ENCODE results near the gene STAB2.
A peak's percentile ranks its signal among the peaks of the same experiment; 100 is the strongest.
"Not testable (repeated sequence)": the region's sequence is repeated elsewhere in the genome, so short reads cannot be mapped to it uniquely, and the experiment has no call there.

STAB2 gene

DNA sequence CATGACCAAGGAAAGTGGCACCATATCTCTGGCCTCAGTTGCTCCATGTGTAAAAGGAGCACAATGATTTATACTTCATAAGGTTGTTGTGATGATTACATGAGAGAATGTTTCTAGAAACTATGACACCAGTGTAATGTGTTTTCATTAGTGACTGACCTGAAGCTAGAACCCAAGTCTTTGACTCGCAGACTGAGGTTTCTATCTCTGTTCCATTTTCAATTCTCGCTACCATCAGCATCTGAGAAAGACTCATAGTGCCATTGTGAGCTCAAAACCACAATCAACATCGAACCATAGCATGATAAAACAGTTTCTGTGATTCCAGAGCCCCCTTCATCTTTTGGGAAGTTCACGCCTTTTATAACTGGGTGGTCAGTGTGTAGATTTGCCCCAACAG lies 53.8 kb downstream of the STAB2 start:
- in situ Hi-C loops (cut with HindIII; ENCODE audit: low pct_unique_long_range_greater_than_20kb, low sequenced_read_pairs), result no loop called here
- no peak for TF ChIP-seq JUND (IDR thresholded peaks at IDR 0.05; ENCODE audit: low read depth)
- no peak for DNase-seq (ENCODE audit: low read depth in 1 of 2, low spot score in 1 of 2)

DNA sequence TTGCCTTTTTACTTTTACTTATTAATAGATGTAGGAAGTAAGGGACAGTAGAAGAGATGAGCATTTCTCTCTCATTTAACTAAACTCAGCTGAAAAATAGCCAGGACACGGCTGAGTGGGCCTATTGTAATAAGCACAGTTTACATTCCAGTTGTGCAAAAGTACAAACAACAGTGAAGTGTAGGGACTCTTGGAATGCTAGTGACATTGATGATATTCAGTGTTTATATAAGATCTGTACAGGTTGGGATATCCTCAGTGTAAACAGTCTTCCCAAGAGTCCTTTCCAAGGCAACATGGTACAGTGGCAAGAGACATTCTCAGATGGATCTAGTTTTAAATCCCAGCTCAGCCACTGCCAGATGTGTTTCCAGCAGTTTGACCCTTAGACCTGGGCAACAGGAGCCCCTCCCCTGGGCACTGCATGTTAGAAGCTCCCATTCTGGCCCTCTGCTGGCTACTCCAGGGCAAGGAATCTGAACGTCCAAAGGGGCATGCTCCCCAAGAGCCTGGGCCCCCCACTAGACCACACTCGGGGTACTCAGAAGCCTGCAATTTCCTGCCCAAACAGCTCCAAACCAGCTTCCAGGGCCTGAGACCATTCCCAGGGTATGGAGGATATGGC lies 55.3 kb downstream of the STAB2 start:
- in situ Hi-C loops (cut with HindIII; ENCODE audit: low pct_unique_long_range_greater_than_20kb, low sequenced_read_pairs), result no loop called here
- DNase-seq (ENCODE audit: low read depth in 1 of 2, low spot score in 1 of 2), result no peak
- TF ChIP-seq JUND (IDR thresholded peaks at IDR 0.05; ENCODE audit: low read depth), result no peak

DNA sequence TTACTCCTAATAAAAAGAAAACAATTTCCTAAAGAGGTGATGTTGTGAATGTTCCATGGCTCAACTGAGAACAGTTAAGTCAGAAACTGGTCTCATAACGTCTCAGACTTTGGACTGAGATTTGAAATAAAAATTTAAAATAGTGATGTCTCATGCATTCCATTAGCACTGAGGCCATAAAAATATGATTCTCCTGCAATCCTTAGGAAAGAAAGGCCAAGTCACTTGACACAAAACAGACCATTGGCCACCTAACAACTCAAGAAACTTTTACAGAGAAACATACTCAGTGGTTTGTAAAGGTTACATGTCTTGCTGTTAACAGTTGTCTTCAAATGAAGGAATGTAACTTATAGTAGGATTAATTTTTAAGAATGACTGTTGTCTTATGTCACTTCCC lies 58.1 kb downstream of the STAB2 start:
- in situ Hi-C loops (cut with HindIII; ENCODE audit: low pct_unique_long_range_greater_than_20kb, low sequenced_read_pairs), result no loop called here
- TF ChIP-seq JUND (IDR thresholded peaks at IDR 0.05; ENCODE audit: low read depth), result no peak
- no peak for DNase-seq (ENCODE audit: low read depth in 1 of 2, low spot score in 1 of 2)

- no peak for TF ChIP-seq JUND (IDR thresholded peaks at IDR 0.05; ENCODE audit: low read depth)
- in situ Hi-C loops (cut with HindIII; ENCODE audit: low pct_unique_long_range_greater_than_20kb, low sequenced_read_pairs), result no loop called here
- no peak for DNase-seq (ENCODE audit: low read depth in 1 of 2, low spot score in 1 of 2)
Measured at GRCh38 chr12:103647267-103647666, 60.2 kb downstream of the STAB2 start.

DNA sequence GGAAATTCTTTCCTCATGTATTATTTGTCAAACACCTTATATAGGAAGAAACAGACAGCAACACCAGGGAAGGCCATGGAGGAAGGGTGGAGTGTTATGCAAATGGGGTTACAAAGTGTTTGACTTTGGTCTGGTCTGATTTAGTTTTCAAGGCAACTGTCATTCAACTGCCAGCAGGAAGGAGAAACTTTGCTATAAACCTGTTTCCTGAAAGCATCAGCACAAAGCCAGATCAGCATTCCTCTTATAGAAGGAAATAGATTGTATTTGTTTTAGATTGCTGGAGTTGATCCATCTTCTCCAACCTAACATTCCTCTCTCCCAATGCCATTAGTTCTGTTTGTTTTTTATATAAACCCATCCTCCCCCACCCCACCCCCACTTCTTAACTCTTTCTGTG lies 65.7 kb downstream of the STAB2 start:
- DNase-seq (ENCODE audit: low read depth in 1 of 2, low spot score in 1 of 2), result peak; percentile 45 to 62
- in situ Hi-C loops (cut with HindIII; ENCODE audit: low pct_unique_long_range_greater_than_20kb, low sequenced_read_pairs), result no loop called here
- no peak for TF ChIP-seq JUND (IDR thresholded peaks at IDR 0.05; ENCODE audit: low read depth)

- in situ Hi-C loops (cut with HindIII; ENCODE audit: low pct_unique_long_range_greater_than_20kb, low sequenced_read_pairs); DNase-seq (ENCODE audit: low read depth in 1 of 2, low spot score in 1 of 2): not testable (repeated sequence)
Measured at GRCh38 chr12:103653568-103654173, 66.6 kb downstream of the STAB2 start.

DNA sequence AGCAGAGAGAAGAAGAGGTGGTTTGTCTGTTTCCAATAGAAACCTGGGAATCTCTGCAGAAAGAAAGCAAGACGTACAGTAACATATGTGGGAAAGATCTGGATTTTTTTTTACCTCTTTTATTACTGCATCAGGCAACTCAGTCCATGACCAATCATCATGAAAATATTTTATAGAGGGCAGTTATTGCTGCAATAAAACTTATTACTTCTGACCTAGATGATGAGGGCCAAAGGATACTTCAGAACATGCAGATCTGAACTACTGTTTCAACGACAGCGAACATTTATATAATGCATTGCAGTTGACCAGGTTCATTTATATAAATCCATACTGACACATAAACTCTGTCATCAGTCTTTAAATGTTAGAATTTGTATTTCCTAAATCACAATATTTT lies 67.7 kb downstream of the STAB2 start:
- TF ChIP-seq JUND (IDR thresholded peaks at IDR 0.05; ENCODE audit: low read depth), result no peak
- no peak for DNase-seq (ENCODE audit: low read depth in 1 of 2, low spot score in 1 of 2)
- in situ Hi-C loops (cut with HindIII; ENCODE audit: low pct_unique_long_range_greater_than_20kb, low sequenced_read_pairs), result no loop called here

DNA sequence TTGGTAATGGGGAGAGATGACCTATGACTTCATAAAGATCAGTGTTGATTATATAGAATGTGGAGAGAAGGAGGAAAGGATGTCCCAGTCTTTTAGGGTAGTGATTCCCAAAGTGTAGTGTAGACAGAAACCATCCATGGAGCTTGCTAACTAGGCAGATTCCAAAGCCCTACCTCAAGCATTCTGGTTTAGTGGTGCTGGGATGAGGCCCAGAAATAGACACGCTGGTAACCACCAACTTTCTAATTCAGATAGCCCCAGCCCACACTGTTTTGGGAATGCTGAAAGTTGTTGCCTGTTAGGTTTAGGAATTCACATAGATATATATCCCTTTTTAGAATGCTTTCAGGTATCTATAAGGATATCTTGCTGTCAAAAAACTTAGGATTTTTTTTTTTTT lies 69.2 kb downstream of the STAB2 start:
- no peak for TF ChIP-seq JUND (IDR thresholded peaks at IDR 0.05; ENCODE audit: low read depth)
- in situ Hi-C loops (cut with HindIII; ENCODE audit: low pct_unique_long_range_greater_than_20kb, low sequenced_read_pairs), result no loop called here
- DNase-seq (ENCODE audit: low read depth in 1 of 2, low spot score in 1 of 2), result no peak

- in situ Hi-C loops (cut with HindIII; ENCODE audit: low pct_unique_long_range_greater_than_20kb, low sequenced_read_pairs), result no loop called here
- DNase-seq (ENCODE audit: low read depth in 1 of 2, low spot score in 1 of 2), result no peak
- no peak for TF ChIP-seq JUND (IDR thresholded peaks at IDR 0.05; ENCODE audit: low read depth)
Measured at GRCh38 chr12:103657331-103657730, 70.3 kb downstream of the STAB2 start.

DNA sequence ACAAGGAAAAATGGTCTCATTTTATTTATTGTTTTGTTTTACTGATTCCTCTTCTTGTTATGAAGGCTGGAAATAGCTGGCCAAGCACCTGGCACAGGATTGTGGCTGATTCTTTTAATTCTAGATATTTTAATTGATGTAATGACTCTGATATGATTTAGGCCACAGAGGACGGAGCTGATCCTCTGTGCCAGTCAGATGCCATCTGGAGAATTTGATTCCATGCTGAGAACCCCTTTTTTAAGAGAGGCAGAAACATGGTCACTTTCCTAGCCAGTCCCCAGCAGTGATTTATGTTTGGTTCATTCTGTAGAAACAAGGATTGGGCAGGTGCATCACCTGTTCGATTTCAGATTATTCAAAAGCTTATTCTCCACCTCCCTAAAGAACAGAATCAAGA lies 77.6 kb downstream of the STAB2 start:
- TF ChIP-seq JUND (IDR thresholded peaks at IDR 0.05; ENCODE audit: low read depth), result no peak
- DNase-seq (ENCODE audit: low read depth in 1 of 2, low spot score in 1 of 2), result no peak
- in situ Hi-C loops (cut with HindIII; ENCODE audit: low pct_unique_long_range_greater_than_20kb, low sequenced_read_pairs), result no loop called here

DNA sequence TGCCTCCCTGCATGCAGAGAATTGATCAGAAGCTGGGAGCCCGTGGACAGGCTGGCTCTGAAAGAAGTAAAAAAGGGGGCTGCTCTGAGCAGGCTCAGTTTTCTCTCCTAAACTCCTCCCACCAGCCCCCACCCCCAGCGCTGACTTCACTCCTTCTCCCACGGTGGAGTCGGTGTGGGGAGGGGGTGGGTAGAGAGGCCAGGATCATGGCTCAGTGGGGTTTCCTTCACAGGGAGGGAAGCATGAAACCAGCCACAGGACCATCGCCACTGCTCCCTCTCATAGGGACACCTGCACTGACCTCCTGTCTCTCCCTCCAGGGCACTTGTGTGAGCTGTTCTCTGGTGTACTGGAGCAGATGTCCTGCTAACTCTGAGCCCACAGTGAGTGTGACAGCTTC lies 78.9 kb downstream of the STAB2 start:
- TF ChIP-seq JUND (IDR thresholded peaks at IDR 0.05; ENCODE audit: low read depth), result no peak
- no peak for DNase-seq (ENCODE audit: low read depth in 1 of 2, low spot score in 1 of 2)
- in situ Hi-C loops (cut with HindIII; ENCODE audit: low pct_unique_long_range_greater_than_20kb, low sequenced_read_pairs), result no loop called here

DNA sequence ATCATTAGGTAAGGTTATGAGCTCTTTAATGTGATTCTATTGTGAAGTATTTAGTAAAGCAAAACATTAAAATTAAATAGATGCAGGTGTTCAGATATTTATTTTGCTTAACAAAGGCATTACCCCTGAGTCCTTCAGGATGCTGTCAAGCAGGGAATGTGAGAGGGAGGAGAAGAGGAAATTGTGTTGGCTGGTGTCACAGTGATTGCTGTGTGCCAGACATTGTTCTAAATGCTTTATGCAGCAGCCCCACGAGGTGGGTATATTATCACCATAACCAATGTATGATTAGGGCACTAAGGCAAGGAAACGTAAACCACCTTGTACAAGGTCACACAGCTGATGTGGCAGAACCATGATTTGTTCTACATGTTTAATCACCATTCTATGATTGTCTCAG lies 80.1 kb downstream of the STAB2 start:
- no peak for DNase-seq (ENCODE audit: low read depth in 1 of 2, low spot score in 1 of 2)
- no peak for TF ChIP-seq JUND (IDR thresholded peaks at IDR 0.05; ENCODE audit: low read depth)
- in situ Hi-C loops (cut with HindIII; ENCODE audit: low pct_unique_long_range_greater_than_20kb, low sequenced_read_pairs), result no loop called here

DNA sequence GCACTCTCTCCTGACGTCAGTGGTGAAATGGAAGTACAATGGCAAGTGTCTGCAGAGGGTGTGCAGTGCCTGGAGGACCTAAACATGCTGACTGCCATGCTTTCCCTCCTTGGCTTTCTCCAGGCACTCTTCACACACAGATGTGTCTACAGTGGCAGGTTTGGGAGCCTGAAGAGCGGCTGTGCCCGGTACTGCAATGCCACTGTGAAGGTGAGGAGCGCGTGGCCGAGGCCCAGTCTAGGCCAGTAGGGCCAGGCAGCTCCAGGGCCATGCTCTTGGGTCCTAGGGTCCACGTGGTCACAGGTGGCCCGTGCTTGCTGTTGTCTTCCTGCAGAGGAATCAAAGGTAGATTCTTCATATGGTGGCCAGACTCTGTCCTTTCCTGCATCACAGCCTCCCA lies 81.4 kb downstream of the STAB2 start:
- no peak for TF ChIP-seq JUND (IDR thresholded peaks at IDR 0.05; ENCODE audit: low read depth)
- no peak for DNase-seq (ENCODE audit: low read depth in 1 of 2, low spot score in 1 of 2)
- in situ Hi-C loops (cut with HindIII; ENCODE audit: low pct_unique_long_range_greater_than_20kb, low sequenced_read_pairs), result no loop called here

GRCh38 chr12:103671367-103671766 lies 84.3 kb downstream of the STAB2 start:
- in situ Hi-C loops (cut with HindIII; ENCODE audit: low pct_unique_long_range_greater_than_20kb, low sequenced_read_pairs), result no loop called here
- DNase-seq (ENCODE audit: low read depth in 1 of 2, low spot score in 1 of 2), result no peak

More at GRCh38 chr12:103671367-103671766, 84.3 kb downstream of the STAB2 start:
- no peak for TF ChIP-seq JUND (IDR thresholded peaks at IDR 0.05; ENCODE audit: low read depth)

Measured in T47D (cell line).